Sigmoid colon (tissue), 3 donors: ENCODE results near the gene DCHS2.

ENCODE experiments used
- CTCF ChIP-seq, 4 experiments: fragments of 450-650 bp in 3 of 4; fragments of 200-600 bp in 1 of 4; IDR thresholded peaks; one replicate each; pipeline ENCODE4 v1.5.1; 2016 to 2019; ENCODE audit warnings: antibody characterized with exemption in 4 of 4, mild to moderate bottlenecking in 3 of 4, moderate library complexity in 2 of 4
- POLR2A ChIP-seq, 2 donors: fragments of 450-650 bp; IDR thresholded peaks; one replicate each; pipeline ENCODE4 v1.6.1; 2016; ENCODE audit warnings: antibody characterized with exemption in 2 of 2, mild to moderate bottlenecking in 2 of 2, moderate library complexity in 2 of 2

GRCh38 chr4:154429176-154429575 is 62.4 kb downstream of the DCHS2 start:
- TF ChIP-seq CTCF (IDR thresholded peaks at IDR 0.05) (no peak), POLR2A (IDR thresholded peaks at IDR 0.05) (no peak)
